Fibroblast of villous mesenchyme (primary cell): ENCODE results near the gene SSUH2. TPM values are rescaled to one million over a fixed set of nuclear protein-coding genes. Genes with fewer than 3 reads are reported as not detected.
A peak's percentile ranks its signal among the peaks of the same experiment; 100 is the strongest.

Source experiments
- DNase-seq: peaks from one replicate; pipeline ENCODE4 v3.0.0-alpha.2; 2010; ENCODE audit warnings: low read depth
- H3K4me3 ChIP-seq: 2 replicates; pipeline ENCODE4 v1.5.1; 2011; ENCODE audit warnings: low read depth, mild to moderate bottlenecking, low read length
- total RNA-seq: library from RNA; depleted of rRNA; stranded (reverse); fragments of >200 nt; gene quantifications from 2 replicates; pipeline ENCODE4 v1.2.3, GENCODE V29; 2012
- TF ChIP-seq, protein P1 (sequence below): IDR thresholded peaks from 2 replicates; pipeline ENCODE4 v1.5.1; 2012; ENCODE audit warnings: low read depth, mild to moderate bottlenecking, low read length; ENCODE audit not compliant: insufficient read depth

SSUH2 gene
- total RNA-seq, 1 donor, result not detected

- no peak for DNase-seq
- no peak overlapping the region for H3K4me3 ChIP-seq
- TF ChIP-seq, protein P1, sequence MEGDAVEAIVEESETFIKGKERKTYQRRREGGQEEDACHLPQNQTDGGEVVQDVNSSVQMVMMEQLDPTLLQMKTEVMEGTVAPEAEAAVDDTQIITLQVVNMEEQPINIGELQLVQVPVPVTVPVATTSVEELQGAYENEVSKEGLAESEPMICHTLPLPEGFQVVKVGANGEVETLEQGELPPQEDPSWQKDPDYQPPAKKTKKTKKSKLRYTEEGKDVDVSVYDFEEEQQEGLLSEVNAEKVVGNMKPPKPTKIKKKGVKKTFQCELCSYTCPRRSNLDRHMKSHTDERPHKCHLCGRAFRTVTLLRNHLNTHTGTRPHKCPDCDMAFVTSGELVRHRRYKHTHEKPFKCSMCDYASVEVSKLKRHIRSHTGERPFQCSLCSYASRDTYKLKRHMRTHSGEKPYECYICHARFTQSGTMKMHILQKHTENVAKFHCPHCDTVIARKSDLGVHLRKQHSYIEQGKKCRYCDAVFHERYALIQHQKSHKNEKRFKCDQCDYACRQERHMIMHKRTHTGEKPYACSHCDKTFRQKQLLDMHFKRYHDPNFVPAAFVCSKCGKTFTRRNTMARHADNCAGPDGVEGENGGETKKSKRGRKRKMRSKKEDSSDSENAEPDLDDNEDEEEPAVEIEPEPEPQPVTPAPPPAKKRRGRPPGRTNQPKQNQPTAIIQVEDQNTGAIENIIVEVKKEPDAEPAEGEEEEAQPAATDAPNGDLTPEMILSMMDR, result no peak
These were observed 23.5 kb downstream of the SSUH2 start for GRCh38 chr3:8621141-8621540.

DNA sequence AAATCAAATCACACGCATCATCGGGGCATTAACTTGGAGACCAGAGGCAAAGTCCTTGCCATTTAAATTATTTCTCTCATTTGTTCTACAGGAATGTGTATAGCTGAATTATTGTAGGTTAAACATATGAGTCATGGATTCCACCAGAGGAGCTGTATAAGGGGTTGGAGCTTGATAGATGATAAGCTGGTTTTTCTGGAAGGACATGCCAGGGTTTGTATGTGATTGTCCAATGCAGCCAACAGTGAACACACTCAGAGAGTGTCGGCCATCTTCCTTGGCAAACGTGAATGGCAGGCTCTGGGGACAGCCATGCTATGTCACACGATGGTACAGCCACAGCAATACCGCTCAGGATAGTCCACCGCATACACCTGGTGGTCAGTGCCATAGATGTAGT lies 25.1 kb downstream of the SSUH2 start:
- TF ChIP-seq, protein P1, result no peak
- no peak overlapping the region for H3K4me3 ChIP-seq
- DNase-seq, result peak; percentile 33

- no peak for DNase-seq
- no peak overlapping the region for H3K4me3 ChIP-seq
- TF ChIP-seq, protein P1, result no peak
These were observed 25.6 kb downstream of the SSUH2 start for GRCh38 chr3:8618950-8619349.

GRCh38 chr3:8617921-8618320 lies 26.7 kb downstream of the SSUH2 start:
- TF ChIP-seq, protein P1, result no peak
- no peak overlapping the region for H3K4me3 ChIP-seq
- DNase-seq, result no peak

- DNase-seq, result no peak
- TF ChIP-seq, protein P1, result no peak
- H3K4me3 ChIP-seq, result no peak overlapping the region
These were observed 33.6 kb downstream of the SSUH2 start for GRCh38 chr3:8610951-8611350.

- no peak for DNase-seq
- TF ChIP-seq, protein P1, result no peak
- H3K4me3 ChIP-seq, result no peak overlapping the region
These were observed 35.7 kb downstream of the SSUH2 start for GRCh38 chr3:8608791-8609467.
